Lung microvascular endothelial cell (primary cell): ENCODE results near the gene PRRT3. TPM values are rescaled to one million over a fixed set of nuclear protein-coding genes. Genes with fewer than 3 reads are reported as not detected.
"Not testable (repeated sequence)": the region's sequence is repeated elsewhere in the genome, so short reads cannot be mapped to it uniquely, and the experiment has no call there.

Experiments
- DNase-seq, 2 donors: peaks; one replicate each; pipeline versions ENCODE4 v3.0.0 to v3.0.0-alpha.2; 2010; ENCODE audit warnings: low read depth in 2 of 2
- total RNA-seq: library from RNA; depleted of rRNA; stranded (reverse); fragments of >200 nt; gene quantifications from 2 replicates; pipeline ENCODE4 v1.2.1, GENCODE V29; 2014

Gene PRRT3
- total RNA-seq, 1 donor from 2014 or later = 0.60 TPM

- no peak for DNase-seq
Observed at GRCh38 chr3:9918261-9919038, 33.8 kb downstream of the PRRT3 start.

DNA sequence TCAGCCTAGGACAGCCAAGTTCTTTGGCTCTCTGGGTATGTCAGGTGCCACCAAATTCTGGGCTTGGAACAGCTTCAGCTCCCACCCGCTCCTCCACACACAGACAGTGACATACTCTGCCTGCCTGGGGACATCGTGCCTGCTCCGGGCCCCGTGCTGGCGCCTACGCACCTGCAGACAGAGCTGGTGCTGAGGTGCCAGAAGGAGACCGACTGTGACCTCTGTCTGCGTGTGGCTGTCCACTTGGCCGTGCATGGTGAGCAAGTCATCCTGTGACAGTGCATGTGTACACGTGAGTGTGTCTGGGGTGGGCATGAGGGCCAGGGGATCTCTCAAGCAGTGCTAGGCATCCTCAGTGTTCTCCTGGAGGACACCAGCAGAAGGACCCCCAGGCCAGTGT lies 34.4 kb downstream of the PRRT3 start:
- no peak for DNase-seq

DNA sequence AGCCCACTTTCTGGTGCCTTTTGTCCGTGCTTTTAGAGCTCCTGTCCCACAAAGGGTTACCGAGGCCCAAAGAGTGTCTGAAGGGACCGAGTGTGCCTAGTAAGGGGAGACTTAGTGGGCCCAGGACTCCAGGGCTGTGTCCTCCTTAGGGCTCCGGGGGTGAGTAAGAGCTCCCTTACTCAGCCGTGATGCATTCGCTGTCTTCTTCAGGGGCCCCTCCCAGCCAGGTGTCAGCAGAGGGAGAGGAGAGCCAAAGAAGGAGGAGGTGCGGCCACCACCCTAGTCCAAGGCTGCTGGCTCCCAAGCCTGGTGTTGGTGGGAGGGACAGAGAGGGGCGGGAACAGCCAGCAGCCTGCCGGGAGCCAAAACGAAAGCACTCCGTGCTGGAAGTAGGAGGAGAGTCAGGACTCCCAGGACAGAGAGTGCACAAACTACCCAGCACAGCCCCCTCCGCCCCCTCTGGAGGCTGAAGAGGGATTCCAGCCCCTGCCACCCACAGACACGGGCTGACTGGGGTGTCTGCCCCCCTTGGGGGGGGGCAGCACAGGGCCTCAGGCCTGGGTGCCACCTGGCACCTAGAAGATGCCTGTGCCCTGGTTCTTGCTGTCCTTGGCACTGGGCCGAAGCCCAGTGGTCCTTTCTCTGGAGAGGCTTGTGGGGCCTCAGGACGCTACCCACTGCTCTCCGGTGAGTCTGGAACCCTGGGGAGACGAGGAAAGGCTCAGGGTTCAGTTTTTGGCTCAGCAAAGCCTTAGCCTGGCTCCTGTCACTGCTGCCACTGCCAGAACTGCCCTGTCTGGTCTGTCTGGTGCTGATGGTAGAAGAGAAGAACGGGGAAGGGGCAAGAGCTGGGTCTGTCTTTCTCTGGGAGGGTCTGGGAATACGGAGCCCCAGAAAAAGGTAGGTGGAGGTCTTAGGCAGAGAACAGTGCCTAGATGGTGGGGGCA lies 35.2 kb downstream of the PRRT3 start, which contains the start of gene IL17RC:
TSS of gene IL17RC (plus strand) at position 365 of the 947 bp plus-strand sequence. CDS start at position 583, 218 bp downstream.
- peak; percentile 81 to 82 for DNase-seq

- DNase-seq = peak in 1 of 2 donors; percentile 24
Observed at GRCh38 chr3:9916346-9916733, 35.9 kb downstream of the PRRT3 start.

DNA sequence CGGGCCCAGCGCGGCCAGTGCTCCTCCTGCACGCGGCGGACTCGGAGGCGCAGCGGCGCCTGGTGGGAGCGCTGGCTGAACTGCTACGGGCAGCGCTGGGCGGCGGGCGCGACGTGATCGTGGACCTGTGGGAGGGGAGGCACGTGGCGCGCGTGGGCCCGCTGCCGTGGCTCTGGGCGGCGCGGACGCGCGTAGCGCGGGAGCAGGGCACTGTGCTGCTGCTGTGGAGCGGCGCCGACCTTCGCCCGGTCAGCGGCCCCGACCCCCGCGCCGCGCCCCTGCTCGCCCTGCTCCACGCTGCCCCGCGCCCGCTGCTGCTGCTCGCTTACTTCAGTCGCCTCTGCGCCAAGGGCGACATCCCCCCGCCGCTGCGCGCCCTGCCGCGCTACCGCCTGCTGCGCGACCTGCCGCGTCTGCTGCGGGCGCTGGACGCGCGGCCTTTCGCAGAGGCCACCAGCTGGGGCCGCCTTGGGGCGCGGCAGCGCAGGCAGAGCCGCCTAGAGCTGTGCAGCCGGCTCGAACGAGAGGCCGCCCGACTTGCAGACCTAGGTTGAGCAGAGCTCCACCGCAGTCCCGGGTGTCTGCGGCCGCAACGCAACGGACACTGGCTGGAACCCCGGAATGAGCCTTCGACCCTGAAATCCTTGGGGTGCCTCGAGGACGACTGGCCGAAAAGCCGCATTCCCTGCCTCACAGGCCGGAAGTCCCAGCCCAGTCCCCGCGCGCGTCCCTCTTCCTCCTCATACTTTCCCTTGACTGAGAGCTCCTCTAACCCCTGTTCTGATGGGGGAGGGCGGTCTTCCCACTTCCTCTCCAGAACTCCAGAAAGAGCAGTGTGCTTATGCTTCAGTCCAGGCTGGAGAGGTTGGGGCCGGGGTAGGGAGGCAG lies 36.7 kb downstream of the PRRT3 start:
- peak; percentile 72 to 74 for DNase-seq

DNA sequence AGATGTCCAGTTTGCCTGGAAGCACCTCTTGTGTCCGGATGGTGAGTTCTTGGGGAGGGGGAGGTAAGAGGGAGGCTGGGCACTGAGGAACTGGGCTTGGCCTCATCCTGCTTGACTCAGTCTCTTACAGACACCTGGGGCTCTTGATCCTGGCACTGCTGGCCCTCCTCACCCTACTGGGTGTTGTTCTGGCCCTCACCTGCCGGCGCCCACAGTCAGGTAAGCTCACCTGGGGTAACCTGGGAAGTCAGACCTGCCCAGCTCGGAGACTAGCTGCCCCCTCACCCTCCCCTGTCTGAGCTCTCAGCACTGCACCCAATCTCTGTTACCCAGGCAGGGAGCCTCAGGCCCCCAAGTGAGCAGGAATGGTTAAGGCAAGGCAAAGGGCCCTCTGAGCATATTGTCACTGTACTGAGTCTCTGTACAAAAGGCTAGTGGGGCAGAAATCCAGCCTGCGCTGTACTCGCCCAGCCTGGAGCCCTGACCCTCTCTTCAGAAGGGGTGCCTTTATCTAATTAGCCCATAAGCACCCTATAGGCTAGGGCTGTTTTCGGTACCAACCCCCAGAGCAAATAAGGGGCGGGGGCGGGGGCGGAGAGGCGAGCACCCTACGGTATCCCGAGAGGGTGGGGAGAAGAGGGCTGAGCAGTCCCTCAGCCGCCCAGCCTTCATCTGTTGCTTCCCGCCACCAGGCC lies 37.5 kb downstream of the PRRT3 start:
- DNase-seq = no peak

GRCh38 chr3:9914011-9914410 lies 38.2 kb downstream of the PRRT3 start:
- peak in 1 of 2 donors; percentile 52 for DNase-seq

DNA sequence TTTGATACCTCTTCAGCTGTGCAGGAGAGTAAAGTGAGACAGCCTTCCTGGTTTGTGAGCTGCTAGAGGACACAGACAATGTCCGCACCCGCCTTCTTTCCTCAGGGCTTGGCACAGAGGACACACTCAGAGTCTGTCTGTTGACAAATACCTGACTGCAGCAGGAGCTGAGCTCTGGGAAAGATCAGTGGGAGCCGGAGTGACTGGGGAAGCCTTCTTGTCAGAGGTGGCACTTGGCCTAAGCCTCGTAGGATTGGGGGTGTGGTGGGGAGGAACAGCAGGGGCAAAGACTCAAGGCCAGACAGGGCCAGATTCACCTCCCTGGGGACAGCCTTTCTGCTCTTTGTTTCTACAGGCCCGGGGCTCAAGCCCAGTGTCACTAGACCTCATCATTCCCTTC lies 38.6 kb downstream of the PRRT3 start:
- DNase-seq = no peak

DNA sequence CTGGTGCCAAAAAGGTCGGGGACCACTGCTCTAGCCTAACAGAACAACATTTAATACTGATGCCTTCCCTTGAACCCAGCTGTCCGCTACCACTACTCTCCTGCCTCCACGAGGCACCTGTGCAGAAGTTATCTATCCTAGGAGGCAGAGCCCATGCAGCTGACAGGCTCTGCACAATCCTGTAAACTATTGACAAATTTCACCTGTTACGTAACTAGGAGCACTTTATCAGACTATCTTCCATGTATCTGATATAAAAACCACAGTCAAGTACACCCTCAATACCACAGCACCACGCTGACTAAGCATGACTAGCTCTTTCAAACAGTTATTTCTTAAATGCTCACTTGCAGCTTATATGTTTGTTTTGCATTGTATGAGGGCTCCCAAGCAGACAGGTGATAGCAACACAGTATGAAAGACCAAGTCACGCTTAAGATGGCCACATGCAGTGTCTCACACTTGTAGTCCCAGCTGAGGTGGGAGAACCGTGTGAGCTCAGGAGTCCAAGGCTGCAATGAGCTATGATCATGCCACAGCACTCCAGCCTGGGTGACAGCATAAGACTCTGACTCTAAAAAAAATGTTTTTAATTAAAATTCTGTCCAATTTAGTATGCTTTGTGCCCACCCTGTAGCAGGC lies 39.8 kb downstream of the PRRT3 start:
- no peak for DNase-seq

DNA sequence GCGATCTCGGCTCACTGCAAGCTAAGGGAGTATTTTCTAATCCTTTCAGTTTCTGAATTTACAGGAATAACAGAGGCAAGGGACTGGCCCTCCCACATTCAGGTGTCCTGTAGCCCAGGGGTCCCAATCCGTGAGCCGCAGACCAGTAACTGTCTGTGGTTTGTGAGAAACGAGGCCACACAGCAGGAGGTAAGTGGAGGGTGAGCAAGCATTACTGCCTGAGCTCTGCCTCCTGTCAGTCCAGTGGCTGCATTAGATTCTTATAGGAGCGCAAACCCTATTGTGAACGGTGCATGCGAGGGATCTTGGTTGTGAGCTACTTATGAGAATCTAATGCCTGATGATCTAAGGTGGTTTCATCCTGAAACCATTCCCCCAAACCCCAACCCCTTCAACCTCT lies 40.3 kb downstream of the PRRT3 start:
- no peak for DNase-seq

DNA sequence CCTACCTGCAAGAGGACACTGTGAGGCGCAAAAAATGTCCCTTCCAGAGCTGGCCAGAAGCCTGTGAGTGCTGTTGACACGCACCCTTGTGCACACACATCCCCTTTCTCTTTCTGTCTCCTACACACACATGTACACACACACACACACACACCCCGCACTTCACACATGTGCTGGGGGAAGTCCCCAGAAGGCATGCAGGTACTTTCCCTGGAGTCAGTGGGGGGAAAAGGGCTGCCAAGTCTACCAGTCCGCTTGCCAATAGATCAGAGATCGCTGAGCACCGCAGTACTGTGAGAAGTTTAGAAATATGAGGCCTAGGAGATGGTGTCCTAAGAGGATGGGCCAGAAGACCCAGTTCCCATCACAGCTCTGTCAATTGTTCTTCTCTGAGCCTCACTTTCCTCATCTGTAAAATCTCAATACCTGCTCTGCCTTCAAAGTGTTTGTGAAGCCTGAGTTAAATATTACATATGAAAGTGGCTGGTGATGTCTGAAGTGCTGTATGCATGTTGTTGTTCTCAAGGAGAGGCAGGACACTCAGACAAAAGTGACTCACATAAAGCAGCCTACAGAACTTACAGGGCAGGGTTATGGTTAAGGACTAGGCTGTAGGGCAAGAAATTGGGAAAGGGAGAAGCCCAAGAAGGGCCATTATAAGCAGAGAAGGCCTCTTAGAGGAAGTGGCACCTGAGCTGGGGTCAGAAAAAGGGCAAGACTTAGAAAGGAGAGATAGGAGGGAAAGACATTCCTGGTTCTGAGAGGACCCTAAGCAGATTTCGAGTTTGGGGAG lies 42.8 kb downstream of the PRRT3 start:
- no peak for DNase-seq

DNA sequence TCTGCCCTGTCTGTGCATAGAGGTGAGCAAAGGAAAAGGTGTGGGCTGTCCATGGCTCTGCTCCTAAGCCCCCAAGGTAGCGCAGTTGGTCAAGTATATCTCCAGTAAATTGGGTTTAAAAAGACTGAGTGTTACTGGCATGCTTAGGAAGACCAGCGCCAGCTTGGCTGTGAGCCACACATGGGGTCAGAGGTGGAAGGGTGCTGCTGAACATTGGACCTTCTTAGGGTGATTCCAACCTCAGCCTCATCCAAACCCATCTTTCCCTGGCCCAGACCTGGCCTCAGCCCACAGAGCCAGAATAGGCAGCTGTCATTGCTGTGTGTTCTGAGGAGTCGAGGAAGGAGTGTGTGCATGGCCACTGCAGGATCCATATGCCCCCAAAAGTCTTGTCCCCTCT lies 43.9 kb downstream of the PRRT3 start:
- DNase-seq = no peak

GRCh38 chr3:9906480-9906879 lies 45.7 kb downstream of the PRRT3 start:
- DNase-seq = no peak

- DNase-seq = no peak
Observed at GRCh38 chr3:9903904-9904303, 48.3 kb downstream of the PRRT3 start.

DNA sequence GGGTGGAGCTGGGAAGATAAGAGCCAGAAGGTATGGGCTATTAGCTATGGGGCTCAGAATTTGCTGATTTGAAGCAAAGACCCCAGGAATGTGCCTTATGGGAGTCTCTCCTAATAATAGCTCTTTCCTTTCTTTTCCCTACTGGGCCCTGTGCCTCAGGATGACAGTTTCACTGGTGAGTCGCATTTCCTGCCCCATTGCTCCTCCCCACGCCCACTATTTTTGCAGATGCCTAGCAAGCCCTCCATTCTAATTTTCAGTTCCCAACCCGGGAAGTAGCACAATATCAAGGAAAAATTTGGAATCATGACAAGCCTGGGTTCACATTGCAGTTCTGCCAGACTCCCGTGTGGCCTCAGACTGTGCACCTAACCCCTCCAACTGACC lies 49.0 kb downstream of the PRRT3 start:
- DNase-seq = peak in 1 of 2 donors; percentile 44

- DNase-seq = no peak
Observed at GRCh38 chr3:9902372-9903237, 49.6 kb downstream of the PRRT3 start, which contains the start of gene IL17RE. Gene IL17RE (plus strand): TSS chr3:9902848. CDS start chr3:9902933, 85 bp downstream.

GRCh38 chr3:9901967-9902366 lies 50.2 kb downstream of the PRRT3 start:
- DNase-seq = peak; percentile 33 to 80

DNA sequence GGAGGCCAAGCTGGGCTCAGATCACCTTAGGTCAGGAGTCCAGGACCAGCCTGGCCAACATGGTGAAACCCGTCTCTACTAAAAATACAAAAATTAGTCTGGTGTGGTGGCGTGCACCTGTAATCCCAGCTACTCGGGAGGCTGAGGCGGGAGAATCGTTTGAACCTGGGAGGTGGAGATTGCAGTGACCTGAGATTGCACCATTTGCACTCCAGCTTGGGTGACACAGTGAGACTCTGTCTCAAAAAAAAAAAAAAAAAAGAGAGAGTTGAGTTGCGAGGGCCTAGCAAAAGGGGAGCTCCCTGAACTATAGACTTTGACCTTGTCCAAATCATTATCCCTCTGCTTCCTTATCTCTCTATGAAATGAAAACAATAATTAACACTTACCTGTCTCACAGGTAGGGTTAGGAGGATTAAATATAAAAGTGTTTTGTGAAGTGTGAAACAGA lies 51.2 kb downstream of the PRRT3 start:
- DNase-seq = not testable (repeated sequence)
